HepG2 (cell line): ENCODE data around the gene ALG14. TPM values are rescaled to one million over a fixed set of nuclear protein-coding genes. Genes with fewer than 3 reads are reported as not detected.

Source experiments
- CBX5 ChIP-seq: sonication (generic); formaldehyde crosslinking; IDR thresholded peaks from 2 replicates; pipeline ENCODE4 v1.4.0; 2020; ENCODE audit warnings: missing genetic modification reagents, borderline replicate concordance
- FOXA3 ChIP-seq: IDR thresholded peaks from 2 replicates; pipeline ENCODE4 v1.6.1; 2016; ENCODE audit warnings: missing genetic modification reagents, missing compliant biosample characterization
- HMG20A ChIP-seq: IDR thresholded peaks from 2 replicates; pipeline ENCODE4 v1.6.1; 2016; ENCODE audit warnings: borderline replicate concordance
- KDM5B ChIP-seq: sonication (generic); formaldehyde crosslinking; IDR thresholded peaks from 2 replicates; pipeline ENCODE4 v1.4.0; 2020; ENCODE audit warnings: missing genetic modification reagents, mild to moderate bottlenecking, borderline replicate concordance
- POGK ChIP-seq: sonication (generic); formaldehyde crosslinking; conservative IDR thresholded peaks from 2 replicates; pipeline ENCODE4 v1.8.0; 2022; ENCODE audit warnings: mild to moderate bottlenecking, moderate library complexity, missing genetic modification reagents
- POGZ ChIP-seq: sonication (generic); formaldehyde crosslinking; IDR thresholded peaks from 2 replicates; pipeline ENCODE4 v1.4.0; 2020; ENCODE audit warnings: mild to moderate bottlenecking, missing genetic modification reagents
- REST ChIP-seq, 2 experiments: IDR thresholded peaks; 2 replicates each; pipeline ENCODE4 v1.6.1; 2011 to 2012; ENCODE audit warnings: low read length in 2 of 2, borderline replicate concordance in 1 of 2, low read depth in 1 of 2, mild to moderate bottlenecking in 1 of 2, moderate library complexity in 1 of 2
- SP5 ChIP-seq: IDR thresholded peaks from 2 replicates; pipeline ENCODE4 v1.6.1; 2016; ENCODE audit warnings: low read depth, borderline replicate concordance
- TARDBP ChIP-seq: sonication (generic); formaldehyde crosslinking; IDR thresholded peaks from 2 replicates; pipeline ENCODE4 v1.8.0; 2022; ENCODE audit warnings: mild to moderate bottlenecking, missing genetic modification reagents
- ZMYM2 ChIP-seq: sonication (generic); formaldehyde crosslinking; IDR thresholded peaks from 2 replicates; pipeline ENCODE4 v1.8.0; 2022; ENCODE audit warnings: mild to moderate bottlenecking, missing genetic modification reagents
- ZNF234 ChIP-seq: sonication (generic); formaldehyde crosslinking; conservative IDR thresholded peaks from 2 replicates; pipeline ENCODE4 v1.5.1; 2020; ENCODE audit warnings: mild to moderate bottlenecking, missing genetic modification reagents
- ZNF33A ChIP-seq: sonication (generic); formaldehyde crosslinking; IDR thresholded peaks from 2 replicates; pipeline ENCODE4 v1.5.1; 2020; ENCODE audit warnings: missing genetic modification reagents, mild to moderate bottlenecking, moderate library complexity, borderline replicate concordance
- ZNF674 ChIP-seq: sonication (generic); formaldehyde crosslinking; IDR thresholded peaks from 2 replicates; pipeline ENCODE4 v1.5.0; 2020; ENCODE audit warnings: low read depth, mild to moderate bottlenecking, missing genetic modification reagents
- ZNF766 ChIP-seq: sonication (generic); formaldehyde crosslinking; IDR thresholded peaks from 2 replicates; pipeline ENCODE4 v1.5.0; 2020; ENCODE audit warnings: missing genetic modification reagents, borderline replicate concordance
- ZNF83 ChIP-seq: sonication (generic); formaldehyde crosslinking; IDR thresholded peaks from 2 replicates; pipeline ENCODE4 v1.4.0; 2020; ENCODE audit warnings: missing genetic modification reagents, mild to moderate bottlenecking, borderline replicate concordance
- ZZZ3 ChIP-seq: sonication (generic); formaldehyde crosslinking; IDR thresholded peaks from 2 replicates; pipeline ENCODE4 v1.4.0; 2020; ENCODE audit warnings: missing genetic modification reagents, mild to moderate bottlenecking, borderline replicate concordance
- polyA plus RNA-seq, 8 experiments: library from polyadenylated mRNA; depleted of rRNA in 3 of 8; stranded (reverse) in 7 of 8; unstranded in 1 of 8; fragments of >200 nt; fragmentation: Illumina TruSeq in 4 of 8; extraction: Trizol in 4 of 8; gene quantifications; 2 replicates each; pipeline versions ENCODE4 v1.2.1 to v1.2.3, GENCODE V29; 2011 to 2016; ENCODE audit warnings: low read depth in 4 of 8, missing spikeins in 1 of 8, mixed read lengths in 1 of 8; ENCODE audit not compliant: insufficient read depth in 1 of 8
- total RNA-seq, 5 experiments: library from RNA; depleted of rRNA; stranded (reverse); fragments of >200 nt; fragmentation: Illumina TruSeq; extraction: Trizol; gene quantifications; 2 replicates each; pipeline ENCODE4 v1.2.3, GENCODE V29; 2016; ENCODE audit warnings: low read depth in 1 of 5
- TF ChIP-seq, protein P1 (sequence below): sonication (generic); formaldehyde crosslinking; IDR thresholded peaks from 2 replicates; pipeline ENCODE4 v1.5.0; 2020; ENCODE audit warnings: mild to moderate bottlenecking, missing genetic modification reagents
- TF ChIP-seq, protein P2 (sequence below): sonication (generic); formaldehyde crosslinking; IDR thresholded peaks from 2 replicates; pipeline ENCODE4 v1.5.0; 2020; ENCODE audit warnings: mild to moderate bottlenecking, missing genetic modification reagents

Gene ALG14
- total and polyA plus RNA-seq, 2 of the 13 experiments (the other 11 are each of a cell fraction or from before 2014, with no cell fraction given), result 4.5 to 12.7 TPM

DNA sequence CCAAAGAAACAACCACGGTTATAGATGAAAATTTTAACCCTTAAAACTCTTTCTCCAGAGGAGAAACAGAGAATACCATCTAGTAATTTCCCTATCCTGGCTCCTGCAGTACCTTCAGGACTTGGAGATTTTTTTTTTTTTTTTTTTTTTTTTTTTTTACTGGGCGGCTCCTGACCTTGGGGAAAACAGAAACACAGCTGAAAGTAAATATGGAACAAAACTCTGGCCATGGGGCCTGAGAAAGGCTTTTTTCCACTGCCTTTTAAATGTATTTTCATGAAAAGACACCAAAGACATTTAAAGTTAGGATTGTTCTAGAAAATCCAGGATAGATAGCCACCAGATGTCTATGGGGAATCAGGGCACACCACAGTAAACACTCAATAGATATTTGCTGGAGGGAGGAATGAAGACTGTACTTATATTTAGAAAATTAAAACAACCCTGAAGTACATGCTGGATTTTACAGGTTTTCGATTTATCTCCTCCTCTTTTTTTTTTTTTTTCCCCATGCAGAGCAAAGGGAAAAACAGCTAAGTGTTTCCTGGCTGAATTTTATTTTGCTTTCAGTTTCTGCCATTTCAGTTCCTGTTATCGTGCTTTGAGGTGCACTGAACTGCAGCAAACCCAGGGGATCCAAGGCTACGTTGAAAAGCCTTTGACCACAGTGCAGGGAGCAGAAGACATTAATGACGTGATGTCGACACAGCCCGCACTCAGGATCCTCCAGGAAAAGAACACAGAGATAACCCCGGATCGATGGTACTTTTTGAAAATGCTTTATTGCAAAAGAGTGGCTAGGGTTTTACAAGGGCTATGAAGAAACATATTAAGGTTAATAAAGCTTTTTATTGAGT, 110.1 kb downstream of the ALG14 start (continued):
- TF ChIP-seq POGK (CRISPR knock-in tag), result no peak
- TF ChIP-seq, protein P1, sequence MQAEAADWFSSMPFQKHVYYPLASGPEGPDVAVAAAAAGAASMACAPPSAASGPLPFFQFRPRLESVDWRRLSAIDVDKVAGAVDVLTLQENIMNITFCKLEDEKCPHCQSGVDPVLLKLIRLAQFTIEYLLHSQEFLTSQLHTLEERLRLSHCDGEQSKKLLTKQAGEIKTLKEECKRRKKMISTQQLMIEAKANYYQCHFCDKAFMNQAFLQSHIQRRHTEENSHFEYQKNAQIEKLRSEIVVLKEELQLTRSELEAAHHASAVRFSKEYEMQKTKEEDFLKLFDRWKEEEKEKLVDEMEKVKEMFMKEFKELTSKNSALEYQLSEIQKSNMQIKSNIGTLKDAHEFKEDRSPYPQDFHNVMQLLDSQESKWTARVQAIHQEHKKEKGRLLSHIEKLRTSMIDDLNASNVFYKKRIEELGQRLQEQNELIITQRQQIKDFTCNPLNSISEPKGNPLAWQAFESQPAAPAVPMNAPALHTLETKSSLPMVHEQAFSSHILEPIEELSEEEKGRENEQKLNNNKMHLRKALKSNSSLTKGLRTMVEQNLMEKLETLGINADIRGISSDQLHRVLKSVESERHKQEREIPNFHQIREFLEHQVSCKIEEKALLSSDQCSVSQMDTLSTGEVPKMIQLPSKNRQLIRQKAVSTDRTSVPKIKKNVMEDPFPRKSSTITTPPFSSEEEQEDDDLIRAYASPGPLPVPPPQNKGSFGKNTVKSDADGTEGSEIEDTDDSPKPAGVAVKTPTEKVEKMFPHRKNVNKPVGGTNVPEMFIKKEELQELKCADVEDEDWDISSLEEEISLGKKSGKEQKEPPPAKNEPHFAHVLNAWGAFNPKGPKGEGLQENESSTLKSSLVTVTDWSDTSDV (CRISPR knock-in tag), result no peak
- no peak; the same call in 1 of the 2 replicates for TF ChIP-seq SP5 (CRISPR knock-in tag)
- TF ChIP-seq FOXA3 (CRISPR knock-in tag), result peak; percentile 65
- TF ChIP-seq, protein P2, sequence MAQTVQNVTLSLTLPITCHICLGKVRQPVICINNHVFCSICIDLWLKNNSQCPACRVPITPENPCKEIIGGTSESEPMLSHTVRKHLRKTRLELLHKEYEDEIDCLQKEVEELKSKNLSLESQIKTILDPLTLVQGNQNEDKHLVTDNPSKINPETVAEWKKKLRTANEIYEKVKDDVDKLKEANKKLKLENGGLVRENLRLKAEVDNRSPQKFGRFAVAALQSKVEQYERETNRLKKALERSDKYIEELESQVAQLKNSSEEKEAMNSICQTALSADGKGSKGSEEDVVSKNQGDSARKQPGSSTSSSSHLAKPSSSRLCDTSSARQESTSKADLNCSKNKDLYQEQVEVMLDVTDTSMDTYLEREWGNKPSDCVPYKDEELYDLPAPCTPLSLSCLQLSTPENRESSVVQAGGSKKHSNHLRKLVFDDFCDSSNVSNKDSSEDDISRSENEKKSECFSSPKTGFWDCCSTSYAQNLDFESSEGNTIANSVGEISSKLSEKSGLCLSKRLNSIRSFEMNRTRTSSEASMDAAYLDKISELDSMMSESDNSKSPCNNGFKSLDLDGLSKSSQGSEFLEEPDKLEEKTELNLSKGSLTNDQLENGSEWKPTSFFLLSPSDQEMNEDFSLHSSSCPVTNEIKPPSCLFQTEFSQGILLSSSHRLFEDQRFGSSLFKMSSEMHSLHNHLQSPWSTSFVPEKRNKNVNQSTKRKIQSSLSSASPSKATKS (CRISPR knock-in tag), result no peak
- no peak for TF ChIP-seq ZNF83
- TF ChIP-seq POGZ (CRISPR knock-in tag), result peak; percentile 75
- TF ChIP-seq ZNF674 (CRISPR knock-in tag), result no peak
- TF ChIP-seq ZZZ3 (CRISPR knock-in tag), result no peak
- TF ChIP-seq REST (IDR thresholded peaks at IDR 0.05; ENCODE audit: borderline replicate concordance in 1 of 2, low read depth in 1 of 2, low read length in 2 of 2), result no peak
- TF ChIP-seq CBX5 (CRISPR knock-in tag), result peak; percentile 56; the same call in 1 of the 2 replicates
- peak; percentile 83 for TF ChIP-seq HMG20A (CRISPR knock-in tag)
- peak; percentile 70; the same call in 1 of the 2 replicates for TF ChIP-seq TARDBP
- TF ChIP-seq ZNF234 (CRISPR knock-in tag), result no peak
- no peak for TF ChIP-seq KDM5B
- no peak for TF ChIP-seq ZNF33A (CRISPR knock-in tag)
- no peak for TF ChIP-seq ZNF766 (CRISPR knock-in tag)
- TF ChIP-seq ZMYM2, result no peak
